ENCODE results near the gene CCDC191. TPM values are rescaled to one million over a fixed set of nuclear protein-coding genes. Genes with fewer than 3 reads are reported as not detected.

The CCDC191 gene
- total RNA-seq: 10 to 100 TPM in 1 of 7 donors, 1 to 10 TPM in 6; 4.6 to 15.0 (median 5.8) TPM
- 1 to 10 TPM; 3.1 to 4.9 TPM for polyA plus RNA-seq
- long read RNA-seq, donor 1, partial matches to known transcripts: 8 of 13 reads
- long read RNA-seq, donor 1, other reads (novel, unspliced or antisense): 5 of 13 reads
- long read RNA-seq, donor 2, partial matches to known transcripts: 14 of 16 reads
- long read RNA-seq, donor 2, other reads (novel, unspliced or antisense): 0 of 16 reads
- long read RNA-seq, donor 3, partial matches to known transcripts: 0 of 13 reads
- long read RNA-seq, donor 3, other reads (novel, unspliced or antisense): 11 of 13 reads

- Histone ChIP-seq H3K4me3 (peak within 1 kb of the TSS; percentile 75), H3K27ac (peak within 1 kb of the TSS in 1 of 2 donors; percentile 49), H3K9me3 (no peaks in the 10 kb centered on the region), H3K36me3 (no peaks in the 10 kb centered on the region), H3K4me1 (ENCODE audit: insufficient read depth) (peaks cover 4% of the 10 kb centered on the region), H3K27me3 (no peaks in the 10 kb centered on the region)
- TF ChIP-seq, protein P1, sequence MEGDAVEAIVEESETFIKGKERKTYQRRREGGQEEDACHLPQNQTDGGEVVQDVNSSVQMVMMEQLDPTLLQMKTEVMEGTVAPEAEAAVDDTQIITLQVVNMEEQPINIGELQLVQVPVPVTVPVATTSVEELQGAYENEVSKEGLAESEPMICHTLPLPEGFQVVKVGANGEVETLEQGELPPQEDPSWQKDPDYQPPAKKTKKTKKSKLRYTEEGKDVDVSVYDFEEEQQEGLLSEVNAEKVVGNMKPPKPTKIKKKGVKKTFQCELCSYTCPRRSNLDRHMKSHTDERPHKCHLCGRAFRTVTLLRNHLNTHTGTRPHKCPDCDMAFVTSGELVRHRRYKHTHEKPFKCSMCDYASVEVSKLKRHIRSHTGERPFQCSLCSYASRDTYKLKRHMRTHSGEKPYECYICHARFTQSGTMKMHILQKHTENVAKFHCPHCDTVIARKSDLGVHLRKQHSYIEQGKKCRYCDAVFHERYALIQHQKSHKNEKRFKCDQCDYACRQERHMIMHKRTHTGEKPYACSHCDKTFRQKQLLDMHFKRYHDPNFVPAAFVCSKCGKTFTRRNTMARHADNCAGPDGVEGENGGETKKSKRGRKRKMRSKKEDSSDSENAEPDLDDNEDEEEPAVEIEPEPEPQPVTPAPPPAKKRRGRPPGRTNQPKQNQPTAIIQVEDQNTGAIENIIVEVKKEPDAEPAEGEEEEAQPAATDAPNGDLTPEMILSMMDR (IDR thresholded peaks at IDR 0.05): peak in 1 of 3 donors; percentile 8
- TF ChIP-seq POLR2A (IDR thresholded peaks at IDR 0.05): no peak
- intact Hi-C loops (cut with DNase I): no loop called here
- peak; percentile 98 to 99 (median 99) for DNase-seq
- 0% methylated on average over 49 of the region's 49 CpGs for WGBS, 3 donors
These were observed at the start of gene CCDC191, which contains the start of gene QTRT2 for GRCh38 chr3:114056130-114057010. Gene CCDC191, minus strand, starts transcription at chr3:114056526. Its CDS starts 60 bp downstream, at chr3:114056466. Gene QTRT2, plus strand, starts transcription at chr3:114056737. Its CDS starts 8,521 bp downstream, at chr3:114065258.

DNA sequence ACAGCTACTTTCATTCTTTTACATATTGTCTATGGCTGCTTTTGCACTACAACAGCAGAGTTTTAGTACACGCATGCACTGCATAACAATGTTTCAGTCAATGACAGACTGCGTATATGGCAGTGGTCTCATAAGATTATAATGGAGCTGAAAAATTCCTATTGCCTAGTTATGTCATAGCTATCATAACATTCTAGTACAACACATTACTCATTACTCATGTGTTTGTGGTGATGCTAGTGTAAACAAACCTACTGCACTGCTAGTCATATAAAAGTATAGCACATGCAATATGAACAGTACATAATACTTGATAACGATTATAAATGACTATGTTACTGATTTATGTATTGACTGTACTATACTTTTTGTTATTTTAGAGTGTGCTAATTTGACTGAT is 48.1 kb upstream of the CCDC191 start:
- no peaks in the 10 kb centered on the region for H3K4me1 ChIP-seq (ENCODE audit: insufficient read depth)
- no peak overlapping the region for H3K27ac ChIP-seq
- no peaks in the 10 kb centered on the region for H3K27me3 ChIP-seq
- no peak for TF ChIP-seq POLR2A (IDR thresholded peaks at IDR 0.05)
- TF ChIP-seq, protein P1 (IDR thresholded peaks at IDR 0.05): no peak
- TF ChIP-seq EP300 (IDR thresholded peaks at IDR 0.05): no peak
- intact Hi-C loops (cut with DNase I): no loop called here
- DNase-seq: no peak
- 65 to 76% (median 66%) methylated on average over 3 of the region's 3 CpGs for WGBS, 3 donors
- no peak overlapping the region for H3K4me3 ChIP-seq
- no peaks in the 10 kb centered on the region for H3K9me3 ChIP-seq
- H3K36me3 ChIP-seq: no peaks in the 10 kb centered on the region

DNA sequence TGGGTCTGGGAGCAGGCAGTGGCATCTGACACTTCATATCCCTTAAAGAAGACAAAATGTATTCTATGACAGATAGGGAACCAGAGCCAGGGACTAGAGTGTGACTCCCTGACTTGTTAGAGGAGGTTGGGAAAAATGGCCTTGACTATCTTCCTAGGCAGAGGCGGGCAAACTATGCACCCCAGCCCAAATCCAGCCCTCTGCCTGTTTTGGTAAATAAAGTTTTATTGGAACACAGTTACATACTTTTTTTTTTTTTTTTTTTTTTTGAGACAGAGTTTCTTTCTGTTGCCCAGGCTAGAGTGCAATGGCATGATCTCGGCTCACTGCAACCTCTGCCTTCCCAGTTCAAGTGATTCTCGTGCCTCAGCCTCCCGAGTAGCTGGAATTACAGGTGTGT is 47.5 kb upstream of the CCDC191 start:
- TF ChIP-seq, protein P1 (IDR thresholded peaks at IDR 0.05): no peak
- TF ChIP-seq POLR2A (IDR thresholded peaks at IDR 0.05): no peak
- no peak for TF ChIP-seq EP300 (IDR thresholded peaks at IDR 0.05)
- WGBS, 3 donors: 90 to 93% (median 90%) methylated on average over 4 of the region's 4 CpGs
- intact Hi-C loops (cut with DNase I): no loop called here
- H3K4me1 ChIP-seq (ENCODE audit: insufficient read depth): no peaks in the 10 kb centered on the region
- no peaks in the 10 kb centered on the region for H3K9me3 ChIP-seq
- no peak overlapping the region for H3K4me3 ChIP-seq
- no peaks in the 10 kb centered on the region for H3K27me3 ChIP-seq
- no peak overlapping the region for H3K27ac ChIP-seq
- H3K36me3 ChIP-seq: no peaks in the 10 kb centered on the region
- DNase-seq: no peak

DNA sequence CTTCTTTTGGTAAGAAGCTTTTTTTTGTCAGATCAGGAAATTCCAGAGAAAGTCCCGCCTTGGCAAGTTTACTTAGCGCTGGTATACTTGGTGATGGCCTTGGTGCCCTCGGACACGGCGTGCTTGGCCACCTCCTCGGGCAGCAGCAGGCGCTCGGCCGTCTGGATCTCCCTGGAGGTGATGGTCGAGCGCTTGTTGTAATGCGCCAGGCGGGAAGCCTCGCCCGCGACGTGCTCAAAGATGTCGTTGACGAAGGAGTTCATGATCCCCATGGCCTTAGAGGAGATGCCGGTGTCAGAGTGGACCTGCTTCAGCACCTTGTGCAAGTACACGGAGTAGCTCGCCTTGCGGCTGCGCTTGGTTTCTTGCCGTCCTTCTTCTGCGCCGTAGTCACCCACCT is 46.9 kb upstream of the CCDC191 start:
- H3K9me3 ChIP-seq: no peaks in the 10 kb centered on the region
- H3K4me1 ChIP-seq (ENCODE audit: insufficient read depth): no peaks in the 10 kb centered on the region
- intact Hi-C loops (cut with DNase I): no loop called here

More for the DNA sequence above, 46.9 kb upstream of the CCDC191 start:
- H3K36me3 ChIP-seq: no peaks in the 10 kb centered on the region
- DNase-seq: no peak
- no peak overlapping the region for H3K4me3 ChIP-seq
- H3K27me3 ChIP-seq: no peaks in the 10 kb centered on the region
- 92 to 96% (median 94%) methylated on average over 27 of the region's 27 CpGs for WGBS, 3 donors
- TF ChIP-seq EP300 (IDR thresholded peaks at IDR 0.05) (no peak), POLR2A (IDR thresholded peaks at IDR 0.05) (no peak)
- TF ChIP-seq, protein P1 (IDR thresholded peaks at IDR 0.05): no peak
- H3K27ac ChIP-seq: no peak overlapping the region
